Testis (tissue), 3 donors: ENCODE data around the gene NPAS3. TPM values are rescaled to one million over a fixed set of nuclear protein-coding genes. Genes with fewer than 3 reads are reported as not detected.

ENCODE experiments used
- DNase-seq: peaks from one replicate; pipeline ENCODE4 v3.0.0-alpha.2; 2019
- H3K27ac ChIP-seq, 2 donors: fragments of 200-600 bp; sonication (generic); one replicate each; pipeline ENCODE4 v1.5.1; 2019
- H3K27me3 ChIP-seq: fragments of 200-600 bp; sonication (generic); one replicate; pipeline ENCODE4 v1.5.1; 2019
- H3K36me3 ChIP-seq: fragments of 200-600 bp; sonication (generic); one replicate; pipeline ENCODE4 v1.5.1; 2017; ENCODE audit warnings: low read depth; ENCODE audit errors: missing control alignments
- H3K4me1 ChIP-seq: fragments of 200-600 bp; sonication (generic); one replicate; pipeline ENCODE4 v1.5.1; 2019
- H3K4me3 ChIP-seq, 2 donors: fragments of 200-600 bp; sonication (generic); one replicate each; pipeline ENCODE4 v1.5.1; 2017 to 2019
- H3K9me3 ChIP-seq: fragments of 200-600 bp; sonication (generic); one replicate; pipeline ENCODE4 v1.5.1; 2017
- POLR2A ChIP-seq: fragments of 450-650 bp; IDR thresholded peaks from one replicate; pipeline ENCODE4 v1.6.1; 2017; ENCODE audit warnings: antibody characterized with exemption, mild to moderate bottlenecking, moderate library complexity
- WGBS, 2 donors: methylation state at CpG; one replicate each; pipeline ENCODE4 v1.1.5; 2018; 5-methylcytosine and 5-hydroxymethylcytosine counted together
- intact Hi-C: fragments of 100-400 bp; cut with DNase I; formaldehyde crosslinking; loops from one replicate; pipeline ENCODE4 v1.15.1; 2023; ENCODE audit warnings: low total_unique reads
- polyA plus RNA-seq: library from polyadenylated mRNA; stranded (reverse); fragments of 350-450 nt; fragmentation: Illumina TruSeq; extraction: RNeasy Lipid Tissue Mini Kit (QIAGEN cat#74804); gene quantifications from one replicate; pipeline ENCODE4 v1.2.3, GENCODE V29; 2014; ENCODE audit warnings: low read depth, low replicate concordance; ENCODE audit not compliant: insufficient read depth
- total RNA-seq, 2 donors: library from RNA; depleted of rRNA; stranded (reverse); fragments of >200 nt; gene quantifications; one replicate each; pipeline ENCODE4 v1.2.3, GENCODE V29; 2016
- TF ChIP-seq, protein P1 (sequence below), 3 experiments: fragments of 450-650 bp in 2 of 3; fragments of 200-600 bp in 1 of 3; sonication (generic) in 1 of 3; IDR thresholded peaks; one replicate each; pipeline ENCODE4 v1.5.1; 2016 to 2019; ENCODE audit warnings: antibody characterized with exemption in 3 of 3, mild to moderate bottlenecking in 2 of 3, moderate library complexity in 1 of 3

The NPAS3 gene
- total and polyA plus RNA-seq, 3 donors from 2014 or later, result 1.1 to 3.7 (median 1.8) TPM

- intact Hi-C loops, result no loop called here
- H3K27ac ChIP-seq, result no peak overlapping the region
- no peaks in the 10 kb centered on the region for H3K36me3 ChIP-seq
- no peak for TF ChIP-seq POLR2A
- TF ChIP-seq, protein P1, sequence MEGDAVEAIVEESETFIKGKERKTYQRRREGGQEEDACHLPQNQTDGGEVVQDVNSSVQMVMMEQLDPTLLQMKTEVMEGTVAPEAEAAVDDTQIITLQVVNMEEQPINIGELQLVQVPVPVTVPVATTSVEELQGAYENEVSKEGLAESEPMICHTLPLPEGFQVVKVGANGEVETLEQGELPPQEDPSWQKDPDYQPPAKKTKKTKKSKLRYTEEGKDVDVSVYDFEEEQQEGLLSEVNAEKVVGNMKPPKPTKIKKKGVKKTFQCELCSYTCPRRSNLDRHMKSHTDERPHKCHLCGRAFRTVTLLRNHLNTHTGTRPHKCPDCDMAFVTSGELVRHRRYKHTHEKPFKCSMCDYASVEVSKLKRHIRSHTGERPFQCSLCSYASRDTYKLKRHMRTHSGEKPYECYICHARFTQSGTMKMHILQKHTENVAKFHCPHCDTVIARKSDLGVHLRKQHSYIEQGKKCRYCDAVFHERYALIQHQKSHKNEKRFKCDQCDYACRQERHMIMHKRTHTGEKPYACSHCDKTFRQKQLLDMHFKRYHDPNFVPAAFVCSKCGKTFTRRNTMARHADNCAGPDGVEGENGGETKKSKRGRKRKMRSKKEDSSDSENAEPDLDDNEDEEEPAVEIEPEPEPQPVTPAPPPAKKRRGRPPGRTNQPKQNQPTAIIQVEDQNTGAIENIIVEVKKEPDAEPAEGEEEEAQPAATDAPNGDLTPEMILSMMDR (IDR thresholded peaks at IDR 0.05), result no peak
- WGBS, 2 donors, result 88 to 94% methylated on average over 2 of the region's 2 CpGs
- no peaks in the 10 kb centered on the region for H3K4me1 ChIP-seq
- no peaks in the 10 kb centered on the region for H3K9me3 ChIP-seq
- no peaks in the 10 kb centered on the region for H3K27me3 ChIP-seq
- no peak overlapping the region for H3K4me3 ChIP-seq
- DNase-seq, result no peak
These were observed 250.2 kb downstream of the NPAS3 start for GRCh38 chr14:33188880-33189279.

GRCh38 chr14:33191855-33192254, 253.2 kb downstream of the NPAS3 start:
- intact Hi-C loops, result no loop called here
- no peaks in the 10 kb centered on the region for H3K36me3 ChIP-seq
- H3K27me3 ChIP-seq, result no peaks in the 10 kb centered on the region
- no peaks in the 10 kb centered on the region for H3K9me3 ChIP-seq
- no peaks in the 10 kb centered on the region for H3K4me1 ChIP-seq
- no peak overlapping the region for H3K4me3 ChIP-seq
- no peak overlapping the region for H3K27ac ChIP-seq
- no peak for DNase-seq
- TF ChIP-seq POLR2A, result no peak
- TF ChIP-seq, protein P1 (IDR thresholded peaks at IDR 0.05), result no peak

- intact Hi-C loops, result no loop called here
- TF ChIP-seq POLR2A, result no peak
- TF ChIP-seq, protein P1 (IDR thresholded peaks at IDR 0.05), result no peak
- WGBS, 2 donors, result 96% methylated on average over 4 of the region's 4 CpGs
- DNase-seq, result no peak
- no peak overlapping the region for H3K27ac ChIP-seq
- H3K4me3 ChIP-seq, result no peak overlapping the region
- no peaks in the 10 kb centered on the region for H3K36me3 ChIP-seq
- no peaks in the 10 kb centered on the region for H3K9me3 ChIP-seq
- no peaks in the 10 kb centered on the region for H3K4me1 ChIP-seq
- H3K27me3 ChIP-seq, result no peaks in the 10 kb centered on the region
These were observed 255.9 kb downstream of the NPAS3 start for GRCh38 chr14:33194551-33194950.

DNA sequence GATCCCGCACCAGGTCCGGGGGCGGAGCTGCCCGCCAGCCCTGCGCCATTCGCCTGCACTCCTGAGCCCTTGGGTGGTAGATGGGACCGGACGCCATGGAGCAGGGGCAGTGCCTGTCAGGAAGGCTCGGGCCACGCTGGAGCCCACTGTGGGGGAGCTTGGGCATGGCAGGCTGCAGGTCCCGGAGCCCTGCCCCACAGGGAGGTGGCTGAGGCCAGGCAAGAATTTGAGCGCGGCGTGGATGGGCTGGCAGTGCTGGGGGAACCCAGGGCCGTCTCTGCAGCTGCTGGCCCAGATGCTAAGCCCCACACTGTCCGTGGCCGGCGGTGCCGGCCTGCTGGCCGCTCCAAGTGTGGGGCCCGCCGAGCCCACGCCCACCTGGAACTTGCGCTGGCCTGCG, 260.0 kb downstream of the NPAS3 start:
- Histone ChIP-seq H3K27ac (no peak overlapping the region), H3K27me3 (no peaks in the 10 kb centered on the region), H3K9me3 (no peaks in the 10 kb centered on the region), H3K36me3 (no peaks in the 10 kb centered on the region), H3K4me1 (no peaks in the 10 kb centered on the region), H3K4me3 (peak overlapping the region in 1 of 2 donors; percentile 41)
- intact Hi-C loops, result no loop called here
- WGBS, 2 donors, result 79% methylated on average over 24 of the region's 25 CpGs; no CpG with 5 or more reads in 1 of the 2 donors
- TF ChIP-seq, protein P1 (IDR thresholded peaks at IDR 0.05), result no peak
- no peak for TF ChIP-seq POLR2A
- DNase-seq, result no peak

DNA sequence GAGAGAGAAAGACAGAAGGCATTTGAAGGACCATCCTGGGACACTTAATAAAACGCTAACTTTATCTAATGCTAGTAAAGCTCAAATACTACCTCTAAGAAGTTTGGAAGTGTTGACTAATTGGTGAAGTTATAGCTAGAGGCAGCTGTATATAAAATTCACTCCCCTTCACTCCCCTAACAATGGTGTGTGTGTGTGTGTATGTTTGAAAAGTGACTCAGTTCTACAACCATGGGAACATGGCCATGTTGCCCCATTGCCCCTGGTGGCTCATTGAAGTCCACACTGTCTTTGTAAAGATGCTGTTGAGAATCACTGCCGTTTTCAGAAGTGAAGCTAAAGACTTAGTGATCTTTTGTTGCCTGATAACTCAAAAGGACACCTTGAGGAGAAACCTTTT, 262.4 kb downstream of the NPAS3 start:
- Histone ChIP-seq H3K27me3 (no peaks in the 10 kb centered on the region), H3K36me3 (no peaks in the 10 kb centered on the region), H3K4me3 (no peak overlapping the region), H3K4me1 (no peaks in the 10 kb centered on the region), H3K9me3 (no peaks in the 10 kb centered on the region), H3K27ac (no peak overlapping the region)
- intact Hi-C loops, result no loop called here
- no peak for DNase-seq
- TF ChIP-seq POLR2A, result no peak
- TF ChIP-seq, protein P1 (IDR thresholded peaks at IDR 0.05), result no peak
- 82 to 88% methylated on average over 2 of the region's 2 CpGs for WGBS, 2 donors
